Endothelial cell of umbilical vein (primary cell): ENCODE data around the gene SCGB3A1. TPM values are rescaled to one million over a fixed set of nuclear protein-coding genes. Genes with fewer than 3 reads are reported as not detected.

ENCODE experiments used
- BruUV-seq: library from RNA; stranded (reverse); fragments of 400-500 nt; replicated peaks from 2 replicates; lab custom pipeline; 2021; lab: Mats Ljungman, UMichigan
- CTCF ChIA-PET: fragments of 300-600, 350-600 bp; sonication (Branson Sonifier 250); formaldehyde crosslinking; loops from one replicate; lab custom pipeline; 2021; ENCODE audit warnings: antibody characterized with exemption, inconsistent platforms; lab: Charles Lee
- POLR2A ChIA-PET: fragments of 300-600, 350-600 bp; sonication (Branson Sonifier 250); formaldehyde crosslinking; loops from one replicate; lab custom pipeline; 2021; ENCODE audit warnings: antibody characterized with exemption, inconsistent platforms; lab: Charles Lee
- DNase-seq: peaks from one replicate; pipeline ENCODE4 v3.0.0-alpha.2; 2011; ENCODE audit warnings: low read depth, low spot score
- FAIRE-seq: peaks from 2 replicates; lab custom pipeline; 2011; peaks lifted over from hg19 to GRCh38; lab: Jason Lieb, UNC
- H2AFZ ChIP-seq: 2 replicates; pipeline ENCODE4 v1.6.0; 2012; ENCODE audit warnings: low read depth, low read length, control low read depth, inconsistent platforms
- H3K27ac ChIP-seq: 2 replicates; pipeline ENCODE4 v1.5.1; 2011; ENCODE audit warnings: low read depth, mild to moderate bottlenecking, control low read depth, low read length, moderate library complexity; ENCODE audit not compliant: insufficient read depth
- H3K27me3 ChIP-seq, 2 experiments: 2 replicates each; pipeline versions ENCODE4 v1.6.0 to v1.6.1; 2011; ENCODE audit warnings: low read length in 2 of 2, mixed read lengths in 1 of 2; ENCODE audit not compliant: control insufficient read depth in 2 of 2, insufficient read depth in 2 of 2
- H3K36me3 ChIP-seq, 2 experiments: 2 replicates in 1 of 2; 3 replicates in 1 of 2; pipeline ENCODE4 v1.5.1; 2011; ENCODE audit warnings: low read length in 2 of 2, mild to moderate bottlenecking in 1 of 2, moderate library complexity in 1 of 2; ENCODE audit not compliant: control insufficient read depth in 2 of 2, insufficient read depth in 2 of 2; ENCODE audit errors: extremely low read depth in 1 of 2
- H3K4me1 ChIP-seq: 3 replicates; pipeline ENCODE4 v1.5.1; 2011; ENCODE audit warnings: mild to moderate bottlenecking, low read length; ENCODE audit not compliant: control insufficient read depth, insufficient read depth; ENCODE audit errors: extremely low read depth
- H3K4me2 ChIP-seq: 2 replicates; pipeline ENCODE4 v1.6.1; 2011; ENCODE audit warnings: low read length, control low read depth, mixed read lengths; ENCODE audit not compliant: insufficient read depth
- H3K4me3 ChIP-seq, 3 experiments: fragments of 200-600 bp in 1 of 3; sonication (generic), shearing (Covaris generic) in 1 of 3; replicated peaks in 1 of 3; 2 replicates each; pipeline ENCODE4 v1.5.1; 2011 to 2016; ENCODE audit warnings: control low read depth in 3 of 3, low read length in 3 of 3, mild to moderate bottlenecking in 2 of 3, inconsistent platforms in 1 of 3, low read depth in 1 of 3, moderate library complexity in 1 of 3; ENCODE audit not compliant: insufficient read depth in 1 of 3
- H3K79me2 ChIP-seq: 2 replicates; pipeline ENCODE4 v1.6.0; 2012; ENCODE audit warnings: low read length, inconsistent platforms; ENCODE audit not compliant: control insufficient read depth, insufficient read depth
- H3K9ac ChIP-seq: replicated peaks from 2 replicates; pipeline ENCODE3; 2011; ENCODE audit warnings: low read length, control low read depth; ENCODE audit not compliant: insufficient read depth; ENCODE audit errors: extremely low read depth
- H3K9me1 ChIP-seq: replicated peaks from 3 replicates; pipeline ENCODE4 v1.6.0; 2011; ENCODE audit warnings: mild to moderate bottlenecking, low read length; ENCODE audit not compliant: control insufficient read depth, insufficient read depth; ENCODE audit errors: extremely low read depth
- H3K9me3 ChIP-seq: replicated peaks from 2 replicates; pipeline ENCODE4 v1.5.1; 2012; ENCODE audit warnings: low read length, inconsistent platforms; ENCODE audit not compliant: control insufficient read depth, insufficient read depth
- H4K20me1 ChIP-seq: replicated peaks from 2 replicates; pipeline ENCODE3; 2011; ENCODE audit warnings: mild to moderate bottlenecking, low read length; ENCODE audit not compliant: control insufficient read depth, insufficient read depth; ENCODE audit errors: extremely low read depth
- CTCF ChIP-seq, 2 donors: IDR thresholded peaks; 1 replicate in 1 of 2; 2 replicates in 1 of 2; pipeline ENCODE4 v1.5.1; 2011; ENCODE audit warnings: low read length in 2 of 2, mild to moderate bottlenecking in 2 of 2, moderate library complexity in 2 of 2, control low read depth in 1 of 2, inconsistent platforms in 1 of 2, low read depth in 1 of 2; ENCODE audit not compliant: insufficient read depth in 1 of 2; ENCODE audit errors: extremely low read depth in 1 of 2
- EZH2 ChIP-seq: IDR thresholded peaks from 2 replicates; pipeline ENCODE4 v1.6.1; 2012; ENCODE audit warnings: borderline replicate concordance, low read depth, mild to moderate bottlenecking, moderate library complexity, low read length, inconsistent platforms; ENCODE audit not compliant: severe bottlenecking
- FOS ChIP-seq: IDR thresholded peaks from 2 replicates; pipeline ENCODE4 v1.6.1; 2011; ENCODE audit warnings: mild to moderate bottlenecking, low read length, moderate library complexity, borderline replicate concordance; ENCODE audit not compliant: insufficient read depth
- GATA2 ChIP-seq: IDR thresholded peaks from 2 replicates; pipeline ENCODE4 v1.7.0; 2011; ENCODE audit warnings: low read depth, mild to moderate bottlenecking, moderate library complexity, mixed read lengths, low read length; ENCODE audit not compliant: insufficient read length, insufficient read depth
- JUN ChIP-seq: IDR thresholded peaks from 2 replicates; pipeline ENCODE4 v1.6.1; 2011; ENCODE audit warnings: borderline replicate concordance, low read depth; ENCODE audit not compliant: insufficient read length, insufficient read depth
- MAX ChIP-seq: IDR thresholded peaks from 2 replicates; pipeline ENCODE4 v1.6.1; 2011; ENCODE audit not compliant: insufficient read depth, insufficient read length
- MYC ChIP-seq: IDR thresholded peaks from one replicate; pipeline ENCODE4 v1.6.1; 2011; ENCODE audit warnings: mild to moderate bottlenecking, low read depth, low read length
- POLR2A ChIP-seq: IDR thresholded peaks from 2 replicates; pipeline ENCODE4 v1.6.1; 2012; ENCODE audit warnings: low read depth, mild to moderate bottlenecking, control low read depth, low read length
- dilution Hi-C: fragments of 300-500 bp; cut with MboI; formaldehyde crosslinking; loops from one replicate; pipeline ENCODE4 v1.15.0; 2019; ENCODE audit warnings: low sequenced_read_pairs; ENCODE audit not compliant: extremely low pct_ligation_motif_present
- intact Hi-C: fragments of 100-400 bp; cut with micrococcal nuclease; formaldehyde crosslinking; loops from one replicate; pipeline ENCODE4 v1.10.0; 2022
- polyA plus RNA-seq, 4 experiments: library from polyadenylated mRNA; depleted of rRNA in 3 of 4; stranded (reverse) in 3 of 4; unstranded in 1 of 4; fragments of >200 nt; gene quantifications; 2 replicates each; pipeline versions ENCODE4 v1.2.1 to v1.2.3, GENCODE V29; 2011 to 2012; ENCODE audit warnings: missing spikeins in 1 of 4
- total RNA-seq: library from RNA; stranded (reverse); gene quantifications from 2 replicates; pipeline ENCODE4 v1.2.3, GENCODE V29; 2021

The SCGB3A1 gene
- total and polyA plus RNA-seq, 2 donors (not counting 3 experiments of a cell fraction or from before 2014, with no cell fraction given) = 0.73 TPM; not detected in 1

GRCh38 chr5:180595381-180596114 is 4.2 kb upstream of the SCGB3A1 start:
- TF ChIP-seq GATA2 (no peak), CTCF (IDR thresholded peaks at IDR 0.05; ENCODE audit: extremely low read depth in 1 of 2, insufficient read depth in 1 of 2, low read depth in 1 of 2, low read length in 2 of 2) (no peak), FOS (no peak), MYC (no peak), JUN (no peak), POLR2A (no peak), MAX (no peak), EZH2 (no peak)
- H3K79me2 ChIP-seq = no peaks in the 10 kb centered on the region
- H3K9me1 ChIP-seq = no peaks in the 10 kb centered on the region
- no peak for DNase-seq
- no peak for FAIRE-seq
- no peak overlapping the region for H3K4me2 ChIP-seq
- BruUV-seq = no TSS peak
- dilution Hi-C loops = no loop called here
- H3K36me3 ChIP-seq = no peaks in the 10 kb centered on the region
- POLR2A ChIA-PET = no interaction called here
- CTCF ChIA-PET = interaction anchor here (2.3 kb wide), 1 partner anchor 10 kb away, joined by 7 read pairs; no protein-coding TSS in a partner anchor
- H3K27me3 ChIP-seq = peaks cover 7 to 20% of the 10 kb centered on the region in 2 experiments
- no peak overlapping the region for H3K27ac ChIP-seq
- H3K4me1 ChIP-seq = no peaks in the 10 kb centered on the region
- H3K9ac ChIP-seq = no peak overlapping the region
- no peaks in the 10 kb centered on the region for H3K9me3 ChIP-seq
- H3K4me3 ChIP-seq = no peak overlapping the region
- no peaks in the 10 kb centered on the region for H4K20me1 ChIP-seq
- H2AFZ ChIP-seq = no peak overlapping the region
- intact Hi-C loops = no loop called here
